GM20431 (cell line): ENCODE results near the gene SLC43A3.

Source experiments
- in situ Hi-C: fragments of 300-500 bp; cut with MseI, MboI; formaldehyde crosslinking; loops from one replicate; pipeline ENCODE4 v1.15.0; 2020; ENCODE audit warnings: low sequenced_read_pairs; ENCODE audit not compliant: unreplicated experiment

SLC43A3 gene

GRCh38 chr11:57426929-57427726 lies at the start of gene SLC43A3:
TSS of gene SLC43A3 (minus strand) at chr11:57427121. CDS start at chr11:57426172, 949 bp downstream.
- in situ Hi-C loops: no loop called here

DNA sequence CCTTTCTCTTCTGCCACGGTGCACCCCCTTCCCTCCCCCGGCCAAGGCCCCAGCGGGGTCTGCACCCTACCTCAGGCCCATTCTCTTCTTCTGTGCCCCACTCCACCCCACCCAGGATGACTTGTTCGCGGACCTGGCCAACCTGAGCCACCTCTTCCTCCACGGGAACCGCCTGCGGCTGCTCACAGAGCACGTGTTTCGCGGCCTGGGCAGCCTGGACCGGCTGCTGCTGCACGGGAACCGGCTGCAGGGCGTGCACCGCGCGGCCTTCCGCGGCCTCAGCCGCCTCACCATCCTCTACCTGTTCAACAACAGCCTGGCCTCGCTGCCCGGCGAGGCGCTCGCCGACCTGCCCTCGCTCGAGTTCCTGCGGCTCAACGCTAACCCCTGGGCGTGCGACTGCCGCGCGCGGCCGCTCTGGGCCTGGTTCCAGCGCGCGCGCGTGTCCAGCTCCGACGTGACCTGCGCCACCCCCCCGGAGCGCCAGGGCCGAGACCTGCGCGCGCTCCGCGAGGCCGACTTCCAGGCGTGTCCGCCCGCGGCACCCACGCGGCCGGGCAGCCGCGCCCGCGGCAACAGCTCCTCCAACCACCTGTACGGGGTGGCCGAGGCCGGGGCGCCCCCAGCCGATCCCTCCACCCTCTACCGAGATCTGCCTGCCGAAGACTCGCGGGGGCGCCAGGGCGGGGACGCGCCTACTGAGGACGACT lies 49.3 kb upstream of the SLC43A3 start:
- in situ Hi-C loops: no loop called here

DNA sequence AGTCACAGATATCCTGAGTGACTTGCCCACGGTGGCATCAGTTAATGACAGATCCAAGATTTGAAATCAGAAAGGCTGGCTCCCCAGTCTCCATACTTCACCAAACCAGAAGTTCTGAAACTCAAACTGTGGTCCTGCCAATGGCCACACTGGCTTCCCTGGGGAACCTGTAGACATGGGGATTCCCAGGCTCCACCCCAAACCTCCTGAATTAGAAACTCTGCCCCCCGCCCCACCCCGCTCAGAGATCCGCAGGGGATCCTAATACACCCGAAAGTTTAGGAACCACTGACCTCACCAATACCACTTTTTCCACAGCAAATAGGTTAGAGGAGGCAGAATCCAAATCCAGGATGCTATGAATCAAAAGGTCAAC lies 48.7 kb upstream of the SLC43A3 start:
- in situ Hi-C loops: no loop called here

GRCh38 chr11:57475191-57475590 lies 48.3 kb upstream of the SLC43A3 start:
- in situ Hi-C loops: no loop called here

DNA sequence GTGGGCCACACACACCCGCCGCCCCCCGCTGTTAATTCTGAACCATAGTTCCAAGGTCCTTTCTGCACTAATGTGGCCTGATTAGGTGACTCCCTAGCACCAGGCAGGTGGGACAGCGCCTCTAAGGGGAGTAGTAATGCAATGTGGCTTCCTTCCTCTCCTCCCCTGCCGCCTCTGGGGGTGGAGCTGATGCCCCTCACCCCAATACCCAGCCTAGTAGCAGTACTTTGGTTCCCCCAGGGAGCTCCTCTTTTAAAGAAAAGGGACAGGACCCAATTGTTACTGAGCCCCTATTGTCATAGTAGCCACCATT lies 47.8 kb upstream of the SLC43A3 start:
- in situ Hi-C loops: no loop called here

DNA sequence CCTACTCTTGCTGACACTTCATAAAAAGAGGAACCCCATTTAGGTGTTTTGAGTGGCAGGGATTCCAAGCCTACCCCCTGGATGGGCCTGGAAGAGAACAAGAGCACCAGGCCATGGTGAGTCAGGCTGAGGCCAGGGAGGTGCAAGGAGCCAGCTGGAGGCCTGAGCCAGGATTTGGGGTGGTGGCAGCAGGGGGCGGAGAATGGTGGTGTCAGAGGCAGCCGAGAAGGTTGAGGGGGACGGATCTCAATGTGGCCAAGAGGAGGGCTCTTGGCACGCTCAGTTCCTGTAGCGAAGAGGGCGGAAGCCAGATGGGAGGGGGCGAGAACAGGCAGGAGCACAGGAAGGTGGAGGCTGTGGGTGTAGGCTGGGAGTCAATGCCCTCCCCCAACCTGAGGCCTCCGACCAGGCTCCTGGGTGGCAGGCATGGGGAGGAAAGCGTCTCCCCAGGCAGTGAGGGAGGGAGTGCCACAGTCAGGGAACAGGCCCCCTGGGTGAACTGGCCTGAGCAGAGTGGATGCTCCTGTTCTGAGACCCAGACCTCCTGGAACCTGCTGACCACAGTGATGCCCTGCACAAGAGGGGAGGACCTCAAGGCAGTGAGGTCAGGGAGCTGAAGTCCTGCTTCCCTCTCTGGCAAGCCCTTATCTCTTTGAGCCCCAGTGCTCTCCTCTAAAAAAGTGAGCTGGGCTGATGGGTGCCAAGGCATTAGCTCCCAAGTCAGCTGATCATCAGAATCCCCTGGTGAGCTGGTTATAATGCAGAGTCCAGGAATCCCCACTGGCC lies 47.3 kb upstream of the SLC43A3 start:
- in situ Hi-C loops: no loop called here

DNA sequence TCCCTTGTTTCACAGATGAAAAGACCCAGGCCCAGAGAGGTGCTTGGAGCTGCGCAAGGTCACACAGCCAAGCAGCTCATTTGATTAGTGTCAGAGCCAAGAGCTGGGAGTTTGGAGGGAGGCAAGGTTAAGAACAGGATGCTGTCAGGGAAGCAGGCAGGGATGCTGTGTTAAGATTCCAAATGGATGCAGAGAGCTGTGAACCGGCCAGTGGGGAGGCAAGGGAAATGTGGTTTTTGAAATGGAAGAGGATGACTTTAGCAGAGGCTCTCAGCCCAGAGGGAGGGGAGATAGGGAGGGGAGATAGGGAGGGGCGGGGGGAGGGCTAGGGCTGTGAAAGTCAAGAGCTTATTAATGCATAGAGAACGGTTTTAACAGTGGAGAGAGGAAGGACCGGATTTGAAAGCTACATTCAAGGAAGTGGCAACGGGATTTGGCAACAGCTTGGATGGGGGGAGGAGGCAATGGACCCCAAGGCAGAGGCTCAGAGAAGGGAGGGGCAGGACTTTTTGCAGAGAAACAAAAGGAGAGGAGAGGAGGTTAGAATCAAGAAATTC lies 46.4 kb upstream of the SLC43A3 start:
- in situ Hi-C loops: no loop called here

DNA sequence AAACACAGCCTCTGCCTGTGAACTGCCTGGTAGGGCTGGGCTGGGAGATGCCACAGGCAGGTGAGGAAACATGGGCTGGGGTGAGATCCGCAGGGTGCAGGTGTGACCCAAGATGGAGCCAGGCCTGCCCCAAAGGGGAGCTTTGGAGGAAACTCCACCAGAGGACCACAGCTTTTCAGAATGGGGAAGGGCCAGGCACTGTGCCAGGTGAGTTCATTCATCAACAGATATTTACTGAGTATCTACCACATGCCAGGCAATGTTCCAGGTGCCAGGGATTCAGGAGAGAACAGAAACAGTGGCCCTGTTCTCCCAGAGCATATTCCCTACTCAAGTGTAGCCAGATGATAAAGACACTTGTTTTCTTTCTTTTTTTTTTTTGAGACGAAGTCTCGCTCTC lies 44.6 kb upstream of the SLC43A3 start:
- in situ Hi-C loops: no loop called here

GRCh38 chr11:57469268-57469667 lies 42.3 kb upstream of the SLC43A3 start:
- in situ Hi-C loops: no loop called here

DNA sequence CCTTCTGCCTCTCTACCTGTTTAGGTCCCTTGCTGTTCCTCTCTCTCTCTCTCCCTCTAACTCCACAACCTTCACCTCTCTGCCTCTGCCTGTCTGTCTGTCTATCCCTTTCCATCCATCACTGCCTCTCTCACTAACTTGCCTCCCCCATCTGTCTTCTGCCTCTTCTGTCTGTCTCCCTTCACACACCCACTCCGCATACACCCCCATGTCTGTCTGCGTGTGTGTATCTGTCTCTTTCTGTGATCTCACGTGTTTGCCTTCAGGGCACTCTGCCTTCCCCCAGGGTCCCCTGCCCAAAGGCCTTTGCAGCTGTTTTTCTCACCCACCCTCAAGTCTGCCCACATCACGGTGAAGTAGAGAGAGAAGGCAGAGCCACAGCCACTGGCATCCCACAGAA lies 41.4 kb upstream of the SLC43A3 start:
- in situ Hi-C loops: no loop called here

- in situ Hi-C loops: no loop called here
Observed at GRCh38 chr11:57467508-57468157, 40.7 kb upstream of the SLC43A3 start.

GRCh38 chr11:57466680-57467079 lies 39.8 kb upstream of the SLC43A3 start:
- in situ Hi-C loops: no loop called here

- in situ Hi-C loops: no loop called here
Observed at GRCh38 chr11:57464539-57465181, 37.7 kb upstream of the SLC43A3 start.

- in situ Hi-C loops: no loop called here
Observed at GRCh38 chr11:57463671-57464538, 37.0 kb upstream of the SLC43A3 start.

GRCh38 chr11:57462597-57462996 lies 35.7 kb upstream of the SLC43A3 start:
- in situ Hi-C loops: no loop called here

GRCh38 chr11:57461841-57462489 lies 35.0 kb upstream of the SLC43A3 start:
- in situ Hi-C loops: no loop called here

DNA sequence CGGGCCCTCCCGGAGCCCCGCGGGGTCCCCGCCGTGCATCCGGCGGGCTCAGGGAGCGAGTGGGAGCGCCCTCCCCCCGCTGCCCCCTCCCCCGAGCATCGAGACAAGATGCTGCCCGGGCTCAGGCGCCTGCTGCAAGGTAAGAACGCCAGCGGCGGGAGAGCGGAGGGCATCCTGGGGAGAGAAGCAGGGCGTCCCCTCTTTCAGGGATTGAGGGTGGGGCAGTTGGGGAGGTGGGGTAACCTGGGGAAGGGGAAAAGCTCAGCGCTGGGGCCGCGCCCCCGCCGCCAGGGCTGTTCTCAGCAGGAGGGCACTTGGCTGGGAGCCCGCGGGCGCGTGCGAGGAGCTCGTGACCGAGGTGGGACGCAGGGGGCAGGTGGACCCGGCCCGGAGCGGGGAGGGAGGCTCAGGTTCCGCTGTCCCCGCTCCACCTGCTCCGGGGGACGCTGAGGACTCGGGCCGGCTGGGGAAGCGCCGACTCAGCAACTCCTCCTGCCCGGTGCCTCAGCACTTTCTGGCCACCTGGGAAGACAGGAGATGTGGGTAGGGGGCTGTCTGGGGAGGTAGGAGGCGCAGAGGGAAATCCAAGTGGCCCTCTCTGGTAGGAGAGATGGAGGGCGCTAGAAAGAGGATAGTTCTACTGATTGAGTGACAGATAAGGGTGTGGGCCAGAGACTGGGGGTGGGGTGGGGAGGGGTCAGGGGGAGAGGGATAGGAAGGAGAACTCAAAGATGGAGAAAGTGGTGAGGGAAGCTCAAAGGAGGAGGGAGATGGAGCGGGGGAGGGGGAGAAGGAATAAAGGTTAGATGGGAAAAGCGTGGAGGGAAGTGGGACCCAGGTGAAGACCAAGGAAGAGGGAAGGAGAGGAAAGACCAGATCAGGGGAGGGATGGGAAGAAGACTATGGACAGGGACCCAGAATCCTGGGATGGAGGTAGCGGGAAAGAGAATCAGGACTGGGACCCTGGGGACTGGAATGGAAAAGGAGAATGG lies 34.1 kb upstream of the SLC43A3 start:
- in situ Hi-C loops: no loop called here
